Ovary (tissue), 9 donors: ENCODE measurements around the gene TNFSF13. TPM values are rescaled to one million over a fixed set of nuclear protein-coding genes. Genes with fewer than 3 reads are reported as not detected.
A peak's percentile ranks its signal among the peaks of the same experiment; 100 is the strongest.

Source experiments
- DNase-seq, 5 donors: peaks; one replicate each; pipeline ENCODE4 v3.0.0-alpha.2; 2019 to 2020
- H3K27ac ChIP-seq, 2 donors: fragments of 200-600 bp; one replicate each; pipeline versions ENCODE4 v1.5.1 to v1.8.0; 2019 to 2022
- H3K27me3 ChIP-seq: fragments of 200-600 bp; one replicate; pipeline ENCODE4 v1.8.0; 2022
- H3K36me3 ChIP-seq: fragments of 200-600 bp; sonication (generic); one replicate; pipeline ENCODE4 v1.5.1; 2019
- H3K4me1 ChIP-seq: one replicate; pipeline ENCODE4 v1.8.1; 2013; ENCODE audit warnings: mild to moderate bottlenecking, moderate library complexity; ENCODE audit not compliant: insufficient read depth
- H3K4me3 ChIP-seq: fragments of 200-600 bp; sonication (generic); one replicate; pipeline ENCODE4 v1.5.1; 2017
- H3K9me3 ChIP-seq, 2 donors: fragments of 200-600 bp in 1 of 2; sonication (generic) in 1 of 2; one replicate each; pipeline versions ENCODE4 v1.5.1 to v1.8.1; 2013 to 2019; ENCODE audit warnings: mild to moderate bottlenecking in 1 of 2, moderate library complexity in 1 of 2
- EP300 ChIP-seq: sonication (generic); formaldehyde crosslinking; IDR thresholded peaks from one replicate; pipeline ENCODE4 v1.6.1; 2017; ENCODE audit warnings: antibody characterized with exemption
- POLR2A ChIP-seq: fragments of 450-650 bp; IDR thresholded peaks from one replicate; pipeline ENCODE4 v1.6.1; 2017; ENCODE audit warnings: antibody characterized with exemption, mild to moderate bottlenecking, moderate library complexity
- WGBS, 3 donors: extraction: QIAGEN DNeasy Blood & Tissue Kit in 1 of 3; methylation state at CpG; one replicate each; pipeline versions ENCODE4 v1.1.5 to v1.1.7; 2013 to 2017; 5-methylcytosine and 5-hydroxymethylcytosine counted together
- intact Hi-C, 4 donors: fragments of 100-400 bp; cut with DNase I; formaldehyde crosslinking; loops; one replicate each; pipeline versions ENCODE4 v1.11.0 to v1.15.1; 2022 to 2023
- polyA plus RNA-seq, 2 donors: library from polyadenylated mRNA; stranded (reverse); fragments of 200-250 nt in 1 of 2; fragments of 350-450 nt in 1 of 2; fragmentation: Illumina TruSeq in 1 of 2; extraction: RNeasy Lipid Tissue Mini Kit (QIAGEN cat#74804) in 1 of 2; gene quantifications; one replicate each; pipeline ENCODE4 v1.2.3, GENCODE V29; 2013 to 2014
- total RNA-seq, 7 donors: library from RNA; depleted of rRNA in 2 of 7; stranded (reverse); fragments of >200 nt in 2 of 7; fragmentation: NEBNext Ultra II Directional in 3 of 7; extraction: Animal tissue kit (Norgen Biotek cat#: 25700) in 3 of 7; gene quantifications; one replicate each; pipeline versions ENCODE4 v1.1.0 to v1.2.4, GENCODE V29; 2016 to 2023
- TF ChIP-seq, protein P1 (sequence below), 3 donors: fragments of 450-650 bp in 2 of 3; fragments of 200-600 bp in 1 of 3; IDR thresholded peaks; one replicate each; pipeline versions ENCODE4 v1.5.1 to v1.8.0; 2016 to 2022; ENCODE audit warnings: antibody characterized with exemption in 3 of 3, mild to moderate bottlenecking in 1 of 3
- donor health status: DM: no; HTN: no; CAD: no; lungs with moderate emphysema.
- donor health status: DM: no; HTN: no; CAD: no.
- donor health status: Bipolar disorder and iron deficiency.
- donor health status: DM: yes; HTN: yes; CAD: no.
- donor health status: DM: no; HTN: no; CAD: no.
- donor health status: DM: yes; HTN: yes; CAD: no.

Gene TNFSF13
- total and polyA plus RNA-seq, 9 donors: 10.4 to 38.8 (median 21.7) TPM

DNA sequence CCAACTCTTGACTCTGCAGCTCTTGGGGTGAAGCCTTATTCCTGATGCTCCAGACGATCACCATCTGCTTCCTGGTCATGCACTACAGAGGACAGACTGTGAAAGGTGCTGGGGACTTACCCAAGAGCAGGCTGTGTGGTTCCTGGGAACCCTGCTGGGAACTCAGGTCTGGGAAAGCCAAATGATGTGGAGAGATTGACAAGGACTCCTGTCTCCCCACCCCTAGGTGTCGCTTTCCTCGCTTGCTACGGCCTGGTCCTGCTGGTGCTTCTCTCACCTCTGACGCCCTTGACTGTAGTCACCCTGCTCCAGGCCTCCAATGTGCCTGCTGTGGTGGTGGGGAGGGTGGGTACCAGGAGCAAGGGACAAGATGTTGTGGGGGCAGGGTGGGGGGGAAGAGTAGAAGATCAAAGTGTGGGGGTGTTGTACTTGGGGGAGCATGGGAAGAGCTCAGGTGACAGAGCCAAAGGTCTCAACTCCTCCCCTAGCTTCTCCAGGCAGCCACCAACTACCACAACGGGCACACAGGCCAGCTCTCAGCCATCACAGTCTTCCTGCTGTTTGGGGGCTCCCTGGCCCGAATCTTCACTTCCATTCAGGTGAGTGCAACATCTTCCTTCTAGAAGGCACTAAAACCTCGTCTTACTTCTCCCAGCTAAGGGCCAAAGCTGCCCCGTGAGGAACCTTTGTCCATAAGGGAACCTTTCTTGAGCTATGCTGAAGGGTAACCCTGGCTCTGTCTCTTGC, 28.3 kb downstream of the TNFSF13 start:
- Histone ChIP-seq H3K9me3 (no peaks in the 10 kb centered on the region), H3K36me3 (no peaks in the 10 kb centered on the region), H3K4me1 (peaks cover 21% of the 10 kb centered on the region), H3K27ac (no peak overlapping the region), H3K4me3 (no peak overlapping the region), H3K27me3 (no peaks in the 10 kb centered on the region)
- TF ChIP-seq EP300 (no peak), POLR2A (no peak)
- TF ChIP-seq, protein P1, sequence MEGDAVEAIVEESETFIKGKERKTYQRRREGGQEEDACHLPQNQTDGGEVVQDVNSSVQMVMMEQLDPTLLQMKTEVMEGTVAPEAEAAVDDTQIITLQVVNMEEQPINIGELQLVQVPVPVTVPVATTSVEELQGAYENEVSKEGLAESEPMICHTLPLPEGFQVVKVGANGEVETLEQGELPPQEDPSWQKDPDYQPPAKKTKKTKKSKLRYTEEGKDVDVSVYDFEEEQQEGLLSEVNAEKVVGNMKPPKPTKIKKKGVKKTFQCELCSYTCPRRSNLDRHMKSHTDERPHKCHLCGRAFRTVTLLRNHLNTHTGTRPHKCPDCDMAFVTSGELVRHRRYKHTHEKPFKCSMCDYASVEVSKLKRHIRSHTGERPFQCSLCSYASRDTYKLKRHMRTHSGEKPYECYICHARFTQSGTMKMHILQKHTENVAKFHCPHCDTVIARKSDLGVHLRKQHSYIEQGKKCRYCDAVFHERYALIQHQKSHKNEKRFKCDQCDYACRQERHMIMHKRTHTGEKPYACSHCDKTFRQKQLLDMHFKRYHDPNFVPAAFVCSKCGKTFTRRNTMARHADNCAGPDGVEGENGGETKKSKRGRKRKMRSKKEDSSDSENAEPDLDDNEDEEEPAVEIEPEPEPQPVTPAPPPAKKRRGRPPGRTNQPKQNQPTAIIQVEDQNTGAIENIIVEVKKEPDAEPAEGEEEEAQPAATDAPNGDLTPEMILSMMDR (IDR thresholded peaks at IDR 0.05): no peak
- no peak for DNase-seq
- intact Hi-C loops: loop anchor here in 1 of 4 donors (2.0 kb wide), 1 partner anchor 76 kb away; no protein-coding TSS in a partner anchor
- WGBS, 3 donors: 66 to 76% (median 72%) methylated on average over 9 of the region's 9 CpGs

DNA sequence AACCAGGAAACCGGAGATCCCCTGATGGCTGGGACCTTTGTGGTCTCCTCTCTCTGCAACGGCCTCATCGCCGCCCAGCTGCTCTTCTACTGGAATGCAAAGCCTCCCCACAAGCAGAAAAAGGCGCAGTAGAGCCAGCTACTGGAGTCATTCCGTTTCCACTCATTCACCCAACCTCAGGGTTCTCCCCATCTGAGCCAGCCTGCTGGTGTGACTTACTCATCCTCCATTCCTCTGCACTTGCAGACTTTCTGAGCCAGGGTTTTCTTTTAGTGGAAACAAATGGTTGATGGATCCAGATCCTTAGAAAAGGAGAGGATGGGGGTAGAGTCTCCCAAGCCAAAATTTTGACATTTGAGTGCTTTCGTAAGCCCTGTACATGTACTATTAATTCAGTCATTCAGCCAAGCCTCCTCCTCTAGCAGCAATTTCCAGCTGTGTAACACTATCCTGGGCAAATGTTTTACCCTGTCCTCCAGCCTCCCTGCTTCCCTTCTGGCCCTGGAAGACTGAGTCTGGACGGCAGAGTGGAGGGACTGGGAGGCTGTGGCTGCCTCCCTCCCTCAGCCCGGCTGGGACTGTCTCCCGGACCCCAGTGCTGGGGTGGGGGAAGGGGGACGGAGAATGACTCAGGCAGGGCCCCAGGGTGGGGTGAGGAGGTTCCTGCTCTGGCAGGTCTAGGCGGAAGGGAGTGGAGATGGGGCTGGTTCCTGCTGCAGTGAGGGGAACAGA, 29.0 kb downstream of the TNFSF13 start:
- H3K36me3 ChIP-seq: no peaks in the 10 kb centered on the region
- TF ChIP-seq POLR2A (no peak), EP300 (no peak)
- TF ChIP-seq, protein P1 (IDR thresholded peaks at IDR 0.05): no peak
- no peaks in the 10 kb centered on the region for H3K27me3 ChIP-seq
- no peak overlapping the region for H3K4me3 ChIP-seq
- peak in 1 of 5 donors; percentile 18 for DNase-seq
- no peak overlapping the region for H3K27ac ChIP-seq
- peaks cover 15% of the 10 kb centered on the region for H3K4me1 ChIP-seq
- WGBS, 3 donors: 47 to 59% (median 49%) methylated on average over 12 of the region's 12 CpGs
- no peaks in the 10 kb centered on the region for H3K9me3 ChIP-seq
- intact Hi-C loops: loop anchor here in 1 of 4 donors (2.0 kb wide), 1 partner anchor 77 kb away; no protein-coding TSS in a partner anchor

DNA sequence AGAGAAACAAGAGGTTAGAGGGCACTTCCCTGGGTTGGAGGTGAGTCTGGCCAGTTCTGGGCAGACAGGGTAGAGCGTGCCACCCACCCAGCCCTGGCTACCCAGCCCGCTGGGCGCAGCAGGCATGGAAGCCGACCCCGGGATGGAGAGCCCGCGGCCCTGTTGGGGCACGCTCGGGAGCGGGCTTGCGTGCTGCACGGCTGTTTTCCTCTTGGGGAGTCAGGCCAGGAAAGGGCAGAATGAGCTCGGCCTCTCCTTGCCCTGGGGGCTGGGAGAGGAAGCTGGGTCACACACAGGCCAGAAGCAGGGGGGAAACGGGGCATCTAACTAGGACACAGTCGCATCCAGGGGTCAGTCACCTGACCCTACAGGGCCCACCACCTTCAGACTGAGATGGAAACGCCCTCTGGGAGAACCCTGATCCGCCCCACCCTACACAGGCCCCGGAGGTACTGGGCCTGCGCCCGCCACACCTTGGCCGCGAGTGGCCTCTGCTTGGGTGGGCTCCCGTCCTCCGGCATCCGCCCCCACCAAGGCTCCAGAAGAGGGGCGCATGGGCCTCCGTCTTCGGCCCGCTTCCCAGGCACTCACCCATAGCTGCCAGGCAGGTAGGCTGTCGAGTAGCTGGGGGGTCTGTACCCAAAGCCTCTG, 30.1 kb downstream of the TNFSF13 start:
- Histone ChIP-seq H3K27me3 (no peaks in the 10 kb centered on the region), H3K36me3 (no peaks in the 10 kb centered on the region), H3K4me3 (peak overlapping the region; percentile 67), H3K4me1 (peaks cover 8% of the 10 kb centered on the region), H3K27ac (peak overlapping the region; percentile 12 to 42), H3K9me3 (no peaks in the 10 kb centered on the region)
- DNase-seq: no peak
- 28 to 52% (median 34%) methylated on average over 24 to 30 of the region's 30 CpGs for WGBS, 3 donors
- TF ChIP-seq, protein P1 (IDR thresholded peaks at IDR 0.05): no peak
- TF ChIP-seq EP300 (no peak), POLR2A (no peak)
- intact Hi-C loops: no loop called here

DNA sequence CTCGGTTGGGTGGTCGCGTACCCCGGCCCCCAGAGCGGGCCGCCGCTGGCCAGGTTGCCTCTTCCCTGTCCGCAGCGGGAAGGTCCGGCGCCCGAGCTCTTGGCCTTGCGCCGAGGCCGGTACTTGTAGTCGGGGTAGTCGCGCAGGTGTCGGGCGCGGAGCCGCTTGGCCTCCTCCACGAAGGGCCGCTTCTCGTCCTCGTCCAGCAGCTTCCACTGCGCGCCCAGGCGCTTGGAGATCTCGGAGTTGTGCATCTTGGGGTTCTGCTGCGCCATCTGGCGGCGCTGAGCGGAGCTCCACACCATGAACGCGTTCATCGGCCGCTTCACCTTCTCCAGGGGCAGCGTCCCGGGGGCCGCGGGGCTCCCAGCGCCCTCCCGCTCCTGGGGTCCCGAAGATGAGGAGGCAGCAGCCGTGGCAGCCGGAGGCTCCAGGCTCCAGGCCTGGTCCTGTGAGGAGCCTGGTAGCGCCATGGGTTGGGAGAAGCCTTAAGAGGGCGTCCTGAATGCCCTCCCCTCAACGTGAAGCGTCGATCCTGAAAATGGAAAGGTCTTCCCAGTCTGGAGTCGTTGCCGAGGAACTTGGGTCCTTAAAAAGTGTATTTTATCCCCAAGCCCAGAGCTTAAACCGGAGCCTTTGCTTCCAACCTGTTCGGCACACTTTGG, 30.8 kb downstream of the TNFSF13 start:
- TF ChIP-seq, protein P1 (IDR thresholded peaks at IDR 0.05): peak; percentile 89 to 93 (median 90)
- TF ChIP-seq POLR2A (peak; percentile 19), EP300 (no peak)
- H3K27ac ChIP-seq: peak overlapping the region; percentile 12 to 42
- peak; percentile 87 to 92 (median 89) for DNase-seq
- H3K4me1 ChIP-seq: peaks cover 7% of the 10 kb centered on the region
- no peaks in the 10 kb centered on the region for H3K27me3 ChIP-seq
- no peaks in the 10 kb centered on the region for H3K9me3 ChIP-seq
- peak overlapping the region; percentile 67 for H3K4me3 ChIP-seq
- intact Hi-C loops: no loop called here
- H3K36me3 ChIP-seq: no peaks in the 10 kb centered on the region
- WGBS, 3 donors: 8 to 17% (median 8%) methylated on average over 44 to 56 of the region's 56 CpGs
